AG09309 (cell line): ENCODE data around the gene SPATS2.

Experiments
- DNase-seq: peaks from one replicate; pipeline ENCODE4 v3.0.0-alpha.2; 2010; ENCODE audit warnings: low read depth
- H3K4me3 ChIP-seq: 2 replicates; pipeline ENCODE4 v1.5.1; 2011; ENCODE audit warnings: mild to moderate bottlenecking, low read depth, low read length, moderate library complexity; ENCODE audit not compliant: control insufficient read depth
- CTCF ChIP-seq: IDR thresholded peaks from 2 replicates; pipeline ENCODE4 v1.5.1; 2011; ENCODE audit warnings: mild to moderate bottlenecking, low read depth, low read length, inconsistent platforms; ENCODE audit not compliant: insufficient read depth, control insufficient read depth; ENCODE audit errors: missing control alignments

Gene SPATS2

GRCh38 chr12:49404956-49405355, 37.7 kb downstream of the SPATS2 start:
- TF ChIP-seq CTCF: no peak

GRCh38 chr12:49410818-49411217, 43.6 kb downstream of the SPATS2 start:
- H3K4me3 ChIP-seq: no peak overlapping the region
- TF ChIP-seq CTCF: no peak
- DNase-seq: no peak

More at GRCh38 chr12:49404956-49405355, 37.7 kb downstream of the SPATS2 start:
- no peak overlapping the region for H3K4me3 ChIP-seq
- DNase-seq: no peak

- no peak for TF ChIP-seq CTCF
- no peak overlapping the region for H3K4me3 ChIP-seq
- no peak for DNase-seq
Observed at GRCh38 chr12:49413010-49413409, 45.7 kb downstream of the SPATS2 start.

- no peak overlapping the region for H3K4me3 ChIP-seq
- TF ChIP-seq CTCF: no peak
Observed at GRCh38 chr12:49413796-49414195, 46.5 kb downstream of the SPATS2 start.

GRCh38 chr12:49414364-49414763, 47.1 kb downstream of the SPATS2 start:
- no peak for DNase-seq
- H3K4me3 ChIP-seq: no peak overlapping the region
- no peak for TF ChIP-seq CTCF

More at GRCh38 chr12:49413796-49414195, 46.5 kb downstream of the SPATS2 start:
- peak; percentile 0 for DNase-seq

GRCh38 chr12:49415521-49415970, 48.3 kb downstream of the SPATS2 start:
- no peak overlapping the region for H3K4me3 ChIP-seq
- DNase-seq: no peak
- no peak for TF ChIP-seq CTCF

- no peak for TF ChIP-seq CTCF
- no peak overlapping the region for H3K4me3 ChIP-seq
- no peak for DNase-seq
Observed at GRCh38 chr12:49416892-49417291, 49.6 kb downstream of the SPATS2 start.
